Central memory CD8-positive, alpha-beta T cell (primary cell): ENCODE measurements around the gene ZNF367.
A peak's percentile ranks its signal among the peaks of the same experiment; 100 is the strongest.

ENCODE experiments used
- ATAC-seq: fragments of 150-1000 bp; cut with Tn5 transposase; replicated peaks from 2 replicates; pipeline ENCODE4 v1.10.0; 2022; ENCODE audit warnings: mild to moderate bottlenecking, moderate FRiP score, moderate number of reproducible peaks; ENCODE audit not compliant: poor library complexity, severe bottlenecking; ENCODE audit errors: extremely low read depth
- DNase-seq, 2 donors: peaks; one replicate each; pipeline ENCODE4 v3.0.0; 2021; ENCODE audit warnings: low spot score in 2 of 2
- H3K27ac Mint-ChIP-seq: one replicate; pipeline ENCODE4 v1.8.0; 2022; ENCODE audit warnings: low read depth, mild to moderate bottlenecking, moderate library complexity, mixed read lengths
- H3K27me3 Mint-ChIP-seq: one replicate; pipeline ENCODE4 v1.8.0; 2022; ENCODE audit warnings: mixed read lengths
- H3K36me3 Mint-ChIP-seq: one replicate; pipeline ENCODE4 v1.8.0; 2022; ENCODE audit warnings: mild to moderate bottlenecking, moderate library complexity, mixed read lengths; ENCODE audit not compliant: insufficient read depth
- H3K4me1 Mint-ChIP-seq: one replicate; pipeline ENCODE4 v1.8.0; 2022; ENCODE audit warnings: mixed read lengths
- H3K4me3 Mint-ChIP-seq: one replicate; pipeline ENCODE4 v1.8.0; 2022; ENCODE audit warnings: mild to moderate bottlenecking, moderate library complexity, mixed read lengths
- H3K9me3 Mint-ChIP-seq: one replicate; pipeline ENCODE4 v1.8.0; 2022; ENCODE audit warnings: mixed read lengths

The ZNF367 gene

DNA sequence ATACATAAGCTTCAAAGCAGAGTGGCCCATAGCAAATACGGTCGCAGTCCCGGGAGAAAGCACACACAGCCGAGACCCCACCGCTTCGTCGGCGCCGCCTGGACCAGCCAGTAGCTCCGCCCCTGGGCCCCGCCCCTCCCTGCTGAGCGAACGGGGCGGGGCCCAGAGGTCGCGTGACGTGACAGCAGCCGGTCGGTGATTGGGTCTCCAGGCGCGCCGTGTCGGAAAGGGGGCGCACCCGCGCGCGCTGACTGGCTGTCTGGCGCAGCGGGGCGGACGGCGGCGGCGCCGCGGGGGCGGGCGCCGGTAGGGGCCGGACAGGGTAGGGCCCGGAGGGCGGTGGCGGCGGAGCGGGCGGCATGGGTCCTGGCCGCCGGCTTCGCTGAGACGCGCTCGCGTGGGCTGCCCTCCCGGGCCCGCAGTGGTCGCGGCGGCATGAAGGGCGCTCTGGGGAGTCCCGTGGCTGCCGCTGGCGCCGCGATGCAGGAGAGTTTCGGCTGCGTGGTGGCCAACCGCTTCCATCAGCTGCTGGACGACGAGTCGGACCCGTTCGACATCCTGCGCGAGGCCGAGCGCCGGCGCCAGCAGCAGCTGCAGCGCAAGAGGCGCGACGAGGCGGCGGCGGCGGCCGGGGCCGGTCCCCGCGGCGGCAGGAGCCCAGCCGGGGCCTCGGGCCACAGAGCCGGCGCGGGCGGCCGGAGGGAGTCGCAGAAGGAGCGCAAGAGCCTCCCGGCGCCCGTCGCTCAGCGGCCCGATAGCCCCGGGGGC is 31.9 kb upstream of the ZNF367 start, which contains the start of gene HABP4:
HABP4 (plus strand) TSS at position 325 of the 768 bp plus-strand sequence; CDS start at position 436, 111 bp downstream.
- Mint-ChIP-seq H3K36me3 (peaks cover 8% of the 10 kb centered on the region), H3K9me3 (no peaks in the 10 kb centered on the region), H3K27ac (peak within 1 kb of the TSS; percentile 41), H3K27me3 (no peaks in the 10 kb centered on the region), H3K4me3 (peak within 1 kb of the TSS; percentile 84), H3K4me1 (peaks cover 24% of the 10 kb centered on the region)
- peak; percentile 94 for ATAC-seq
- peak; percentile 89 to 92 for DNase-seq

DNA sequence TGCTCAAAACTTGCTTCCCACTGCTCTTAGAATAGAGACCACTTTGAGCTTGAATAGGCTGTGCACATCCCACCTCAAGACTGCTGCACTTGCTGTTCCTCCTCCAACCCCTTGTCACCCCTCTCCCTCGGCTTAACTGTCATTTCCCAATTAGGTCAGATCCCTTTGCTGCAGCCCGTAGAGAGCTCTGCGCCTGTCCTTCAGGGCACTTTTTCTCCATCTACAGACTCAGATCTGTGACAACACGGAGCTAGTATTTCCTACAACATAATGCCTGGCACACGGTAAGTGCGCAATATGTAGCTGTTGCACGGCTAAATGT is 31.3 kb upstream of the ZNF367 start:
- no peaks in the 10 kb centered on the region for H3K27me3 Mint-ChIP-seq
- H3K4me1 Mint-ChIP-seq, result peaks cover 24% of the 10 kb centered on the region
- peak; percentile 25 for ATAC-seq
- no peaks in the 10 kb centered on the region for H3K9me3 Mint-ChIP-seq
- peak overlapping the region; percentile 2 for H3K27ac Mint-ChIP-seq
- DNase-seq, result no peak
- H3K4me3 Mint-ChIP-seq, result peak overlapping the region; percentile 84
- H3K36me3 Mint-ChIP-seq, result peaks cover 8% of the 10 kb centered on the region

DNA sequence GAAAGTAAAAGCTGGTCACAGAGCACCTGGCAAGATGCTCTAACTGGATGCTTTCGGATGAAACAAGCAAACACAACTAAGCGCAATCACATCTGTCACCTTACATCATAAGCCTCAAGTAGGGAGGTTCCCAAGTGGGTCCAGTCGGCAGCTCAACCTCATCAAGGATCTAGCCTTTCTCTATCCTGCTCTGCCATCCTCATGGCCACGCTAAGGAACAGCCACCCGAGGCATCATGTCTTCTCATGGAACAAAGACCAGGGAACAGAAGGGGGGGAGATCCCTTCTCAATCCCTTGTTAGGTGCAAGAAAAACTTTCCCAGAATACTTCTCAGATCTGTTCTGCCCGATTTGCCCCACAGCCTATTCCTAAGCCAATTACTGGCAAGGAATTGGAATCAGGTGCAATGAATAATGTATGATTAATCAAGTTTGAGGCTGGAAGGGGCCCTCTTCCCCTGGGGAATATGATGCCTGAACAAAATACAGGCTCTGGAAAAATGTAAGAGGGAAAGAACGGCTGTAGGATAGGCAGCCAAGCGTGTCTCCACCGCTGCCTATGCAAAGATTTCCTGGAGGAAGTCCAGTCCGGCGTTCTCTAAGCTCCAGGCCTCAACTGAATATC is 30.5 kb upstream of the ZNF367 start:
- peaks cover 8% of the 10 kb centered on the region for H3K36me3 Mint-ChIP-seq

DNA sequence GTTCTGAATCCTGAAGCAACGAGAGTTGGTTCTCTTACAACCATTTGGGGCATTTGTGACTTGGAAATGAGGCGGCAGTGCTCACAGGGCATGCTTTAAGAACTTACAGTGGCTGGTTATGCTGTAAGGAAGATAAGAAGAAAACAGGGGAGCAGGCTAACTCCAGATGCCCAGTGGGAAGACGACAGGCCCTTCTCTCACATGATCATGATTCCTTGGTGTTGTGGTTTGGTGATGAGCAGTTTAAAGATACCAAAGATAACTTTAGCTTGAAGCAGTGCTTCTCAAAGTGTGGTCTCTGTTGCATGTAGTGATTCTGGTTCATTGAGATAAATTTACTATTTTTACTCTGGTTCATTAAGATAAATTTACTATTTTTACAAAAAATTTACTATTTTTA is 29.2 kb upstream of the ZNF367 start:
- Mint-ChIP-seq H3K4me3 (no peak overlapping the region), H3K4me1 (peaks cover 15% of the 10 kb centered on the region), H3K9me3 (no peaks in the 10 kb centered on the region), H3K27me3 (no peaks in the 10 kb centered on the region), H3K36me3 (peaks cover 8% of the 10 kb centered on the region), H3K27ac (no peak overlapping the region)
- DNase-seq (no peak), ATAC-seq (no peak)

More for the DNA sequence above, 30.5 kb upstream of the ZNF367 start:
- no peak overlapping the region for H3K27ac Mint-ChIP-seq
- H3K4me1 Mint-ChIP-seq, result peaks cover 20% of the 10 kb centered on the region
- no peak for ATAC-seq
- H3K4me3 Mint-ChIP-seq, result peak overlapping the region; percentile 84
- DNase-seq, result no peak
- H3K27me3 Mint-ChIP-seq, result no peaks in the 10 kb centered on the region
- H3K9me3 Mint-ChIP-seq, result no peaks in the 10 kb centered on the region

DNA sequence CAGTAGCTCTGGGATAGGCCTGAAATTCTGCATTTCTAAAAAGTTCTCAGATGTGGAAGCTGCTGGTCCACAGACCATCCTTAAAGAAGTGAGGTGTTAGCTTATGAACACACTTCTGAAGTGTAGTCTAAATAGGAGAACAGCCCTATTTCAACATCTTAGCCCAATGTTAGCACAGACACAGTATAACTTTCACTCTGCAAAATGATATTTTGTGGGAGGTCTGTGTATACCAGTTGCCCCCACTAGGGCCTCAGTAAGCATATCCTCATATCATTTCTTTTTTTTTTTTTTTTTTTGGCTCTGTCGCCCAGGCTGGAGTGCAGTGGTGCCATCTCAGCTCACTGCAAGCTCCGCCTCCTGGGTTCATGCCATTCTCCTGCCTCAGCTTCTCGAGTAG is 24.3 kb upstream of the ZNF367 start:
- no peak overlapping the region for H3K27ac Mint-ChIP-seq
- ATAC-seq (peak; percentile 52), DNase-seq (no peak)
- no peaks in the 10 kb centered on the region for H3K27me3 Mint-ChIP-seq
- peaks cover 2% of the 10 kb centered on the region for H3K36me3 Mint-ChIP-seq
- H3K4me3 Mint-ChIP-seq, result no peak overlapping the region
- H3K4me1 Mint-ChIP-seq, result no peaks in the 10 kb centered on the region
- no peaks in the 10 kb centered on the region for H3K9me3 Mint-ChIP-seq

DNA sequence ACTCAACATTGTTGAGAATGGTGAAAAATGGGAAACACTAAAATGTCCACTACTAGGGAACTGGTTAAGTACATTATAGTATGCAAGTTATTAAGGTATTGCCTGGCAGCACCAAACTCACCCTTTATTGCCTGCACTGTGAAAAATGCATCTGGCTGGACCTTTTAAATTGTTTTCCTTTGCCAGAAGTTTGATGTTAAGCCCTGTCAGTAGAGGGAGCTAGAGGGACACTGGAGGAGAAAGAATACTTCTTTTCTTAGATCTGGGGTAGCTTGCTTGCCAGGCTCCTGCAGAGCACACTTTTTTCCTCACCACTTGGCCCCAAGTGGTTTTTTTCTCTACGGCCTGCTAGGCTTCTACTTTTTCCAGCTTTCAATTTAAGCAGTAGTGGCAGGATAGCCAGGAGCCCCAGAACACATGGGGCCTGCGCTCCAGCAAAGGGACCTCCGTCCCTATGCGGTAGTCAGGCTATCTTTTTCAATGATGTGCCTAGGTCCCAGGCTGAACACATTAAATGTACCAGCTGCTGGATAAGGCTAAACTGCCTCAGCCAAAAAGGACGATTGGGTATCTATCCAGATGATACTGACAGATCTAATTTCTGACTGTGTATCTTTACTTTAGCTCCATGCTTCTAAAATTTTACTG is 23.8 kb upstream of the ZNF367 start:
- ATAC-seq (no peak), DNase-seq (no peak)
- Mint-ChIP-seq H3K4me1 (no peaks in the 10 kb centered on the region), H3K27me3 (no peaks in the 10 kb centered on the region), H3K36me3 (peaks cover 2% of the 10 kb centered on the region), H3K27ac (no peak overlapping the region), H3K9me3 (no peaks in the 10 kb centered on the region), H3K4me3 (no peak overlapping the region)

DNA sequence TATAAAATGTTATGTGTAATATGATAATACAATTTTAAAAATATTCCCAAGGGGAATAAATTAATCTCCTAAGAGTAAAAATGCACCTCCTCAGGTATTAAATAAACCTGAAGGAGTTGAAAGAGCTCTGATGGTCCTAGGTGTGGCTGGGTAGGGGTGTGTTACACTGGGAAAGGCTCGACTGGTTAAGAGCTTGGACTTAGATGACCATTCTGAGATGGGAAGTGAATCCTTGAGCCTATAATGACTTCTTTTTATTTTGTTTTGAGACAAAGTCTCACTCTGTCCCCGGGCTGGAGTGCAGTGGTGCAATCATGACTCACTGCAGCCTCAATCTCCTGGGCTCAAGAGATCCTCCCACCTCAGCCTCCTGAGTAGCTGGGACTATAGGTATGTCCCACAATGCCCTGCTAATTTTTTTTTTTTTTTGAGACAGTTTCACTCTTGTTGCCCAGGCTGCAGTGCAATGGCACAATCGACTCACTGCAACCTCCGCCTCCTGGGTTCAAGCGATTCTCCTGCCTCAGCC is 22.6 kb upstream of the ZNF367 start:
- no peak for DNase-seq
- H3K4me1 Mint-ChIP-seq, result peaks cover 7% of the 10 kb centered on the region
- no peaks in the 10 kb centered on the region for H3K9me3 Mint-ChIP-seq
- H3K27me3 Mint-ChIP-seq, result no peaks in the 10 kb centered on the region
- no peak overlapping the region for H3K4me3 Mint-ChIP-seq
- no peak for ATAC-seq
- H3K36me3 Mint-ChIP-seq, result peaks cover 2% of the 10 kb centered on the region
- no peak overlapping the region for H3K27ac Mint-ChIP-seq

DNA sequence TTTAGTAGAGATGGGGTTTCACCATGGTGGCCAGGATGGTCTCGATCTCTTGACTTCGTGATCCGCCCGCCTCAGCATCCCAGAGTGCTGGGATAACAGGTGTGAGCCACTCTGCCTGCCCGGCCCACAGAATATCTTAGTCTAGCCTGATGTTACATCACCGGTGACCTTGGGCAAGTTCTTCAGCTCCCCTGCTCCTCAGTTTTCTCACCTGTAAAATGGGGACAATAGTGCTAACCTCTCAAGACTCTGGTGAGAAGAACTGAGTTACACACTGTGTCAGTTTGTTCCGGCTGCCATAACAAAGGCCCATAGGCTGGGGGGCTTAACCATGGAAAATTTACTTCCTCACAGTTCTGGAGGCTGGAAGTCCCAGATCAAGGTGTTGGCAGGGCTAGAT is 19.3 kb upstream of the ZNF367 start:
- H3K36me3 Mint-ChIP-seq, result peaks cover 2% of the 10 kb centered on the region
- peaks cover 10% of the 10 kb centered on the region for H3K4me1 Mint-ChIP-seq
- peaks cover 10% of the 10 kb centered on the region for H3K27me3 Mint-ChIP-seq
- ATAC-seq, result no peak
- no peak overlapping the region for H3K27ac Mint-ChIP-seq
- H3K4me3 Mint-ChIP-seq, result no peak overlapping the region
- no peaks in the 10 kb centered on the region for H3K9me3 Mint-ChIP-seq
- DNase-seq, result no peak

DNA sequence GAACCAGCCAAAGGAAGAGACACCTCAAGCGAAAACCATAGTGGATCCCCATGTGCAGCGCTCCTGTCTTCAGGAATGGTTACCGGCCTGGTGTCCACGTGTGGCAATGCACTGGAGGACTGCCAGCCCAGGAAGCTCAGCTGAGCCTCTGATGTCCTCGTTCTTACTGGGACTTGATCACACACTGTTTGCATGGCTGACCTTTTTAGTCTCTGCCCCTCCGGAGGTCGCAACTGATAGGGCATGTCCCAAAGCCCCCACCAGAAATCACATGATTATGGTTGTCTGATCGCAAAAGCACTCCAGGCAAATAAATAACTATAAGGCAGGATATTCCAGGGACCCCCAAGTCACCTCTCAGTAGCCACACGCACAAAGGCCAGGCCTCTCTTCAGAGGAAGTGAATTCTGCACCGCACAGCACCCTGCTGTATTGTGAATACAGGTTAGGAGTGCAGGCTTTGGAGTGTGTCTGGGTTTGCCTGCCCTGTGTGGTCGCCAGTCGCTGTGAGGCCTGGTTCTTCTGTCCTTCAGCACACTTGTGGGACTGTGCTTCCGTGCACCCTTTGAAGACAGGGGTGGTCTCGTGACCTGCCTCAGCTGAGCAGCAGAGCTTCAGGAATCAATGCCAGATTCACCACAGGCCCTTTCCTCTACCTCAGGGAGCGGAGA is 18.4 kb upstream of the ZNF367 start:
- no peak overlapping the region for H3K27ac Mint-ChIP-seq
- no peak for ATAC-seq
- no peak overlapping the region for H3K4me3 Mint-ChIP-seq
- H3K4me1 Mint-ChIP-seq, result peaks cover 10% of the 10 kb centered on the region
- H3K36me3 Mint-ChIP-seq, result peaks cover 2% of the 10 kb centered on the region
- no peaks in the 10 kb centered on the region for H3K9me3 Mint-ChIP-seq
- DNase-seq, result no peak
- H3K27me3 Mint-ChIP-seq, result peaks cover 10% of the 10 kb centered on the region

DNA sequence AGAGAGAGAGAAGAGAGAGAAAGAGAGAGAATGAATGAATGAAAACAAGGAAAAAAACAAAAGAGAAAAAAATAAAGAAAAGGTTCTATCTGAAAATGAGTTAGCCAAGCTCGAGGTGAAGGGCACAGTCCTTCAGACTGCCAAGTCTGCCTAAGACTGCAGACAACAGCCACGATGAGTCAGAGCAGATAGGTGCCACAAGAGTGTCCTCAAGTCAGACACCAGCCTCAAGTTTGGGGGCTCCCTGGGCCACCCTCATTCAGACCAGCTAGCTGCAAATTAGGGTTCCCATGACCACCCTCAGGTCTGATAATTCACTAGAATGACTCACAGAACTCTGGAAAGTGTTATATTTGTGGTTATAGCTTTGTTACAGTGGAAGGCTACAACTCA is 17.9 kb upstream of the ZNF367 start:
- peaks cover 10% of the 10 kb centered on the region for H3K4me1 Mint-ChIP-seq
- H3K9me3 Mint-ChIP-seq, result no peaks in the 10 kb centered on the region
- no peak overlapping the region for H3K4me3 Mint-ChIP-seq
- DNase-seq (peak in 1 of 2 donors; percentile 23), ATAC-seq (peak; percentile 85)
- peaks cover 2% of the 10 kb centered on the region for H3K36me3 Mint-ChIP-seq
- peak overlapping the region; percentile 39 for H3K27ac Mint-ChIP-seq
- H3K27me3 Mint-ChIP-seq, result peaks cover 10% of the 10 kb centered on the region

DNA sequence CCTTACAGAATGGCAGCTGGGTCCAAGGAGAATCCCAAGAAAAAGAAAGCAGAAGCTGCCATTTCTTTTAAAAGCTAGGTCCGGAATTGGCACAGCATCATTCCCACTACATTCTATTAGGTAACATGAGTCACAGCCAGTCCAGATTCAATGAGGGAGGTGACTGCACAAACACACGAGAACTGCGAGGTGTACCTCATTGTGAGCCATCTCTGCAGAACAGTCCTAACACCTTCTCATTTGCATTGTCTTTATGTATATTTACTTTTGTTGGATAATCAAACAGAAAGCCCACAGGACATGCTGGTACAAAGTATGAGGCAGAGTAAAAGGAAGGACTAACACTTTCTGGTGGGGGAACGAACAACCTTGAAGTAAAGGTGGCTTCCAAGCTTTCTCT is 17.2 kb upstream of the ZNF367 start:
- Mint-ChIP-seq H3K4me3 (no peak overlapping the region), H3K4me1 (peaks cover 10% of the 10 kb centered on the region), H3K36me3 (peaks cover 2% of the 10 kb centered on the region), H3K9me3 (no peaks in the 10 kb centered on the region), H3K27me3 (peaks cover 10% of the 10 kb centered on the region), H3K27ac (peak overlapping the region; percentile 39)
- ATAC-seq (no peak), DNase-seq (no peak)

DNA sequence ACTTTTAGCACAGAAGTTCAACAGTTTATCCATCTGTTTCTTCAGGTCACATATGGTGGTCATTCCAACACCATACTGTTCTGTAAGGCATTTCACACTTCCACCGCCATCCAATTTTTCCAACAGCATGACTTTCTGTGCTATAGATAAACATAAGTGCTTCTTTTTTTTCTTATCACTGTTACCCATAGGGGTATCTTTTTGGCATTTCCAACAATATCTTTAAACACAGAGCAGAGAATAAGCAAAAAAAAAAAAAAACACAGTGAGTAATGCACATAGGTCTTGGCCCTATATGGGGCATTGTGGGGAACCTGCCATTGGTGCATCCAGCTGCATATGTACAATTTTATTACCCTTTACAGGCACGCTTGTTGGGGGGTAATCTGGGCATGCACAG is 12.2 kb upstream of the ZNF367 start:
- H3K27me3 Mint-ChIP-seq, result peaks cover 10% of the 10 kb centered on the region
- DNase-seq (no peak), ATAC-seq (no peak)
- H3K4me3 Mint-ChIP-seq, result no peak overlapping the region
- H3K36me3 Mint-ChIP-seq, result peaks cover 2% of the 10 kb centered on the region
- H3K27ac Mint-ChIP-seq, result no peak overlapping the region
- no peaks in the 10 kb centered on the region for H3K9me3 Mint-ChIP-seq
- H3K4me1 Mint-ChIP-seq, result peaks cover 9% of the 10 kb centered on the region
